NCI-H2227 (cell line): Measurements from ENCODE around the gene ZBTB7B.
A peak's percentile ranks its signal among the peaks of the same experiment; 100 is the strongest.

ENCODE experiments used
- DNase-seq: peaks from one replicate; lab custom pipeline; 2025; ENCODE audit not compliant: unreplicated experiment; lab: John Stamatoyannopoulos, UW

The ZBTB7B gene

GRCh38 chr1:154988058-154988954, 14.3 kb upstream of the ZBTB7B start:
- DNase-seq, result no peak

- DNase-seq, result no peak
Observed at GRCh38 chr1:154989195-154989860, 13.3 kb upstream of the ZBTB7B start.

- no peak for DNase-seq
Observed at GRCh38 chr1:154990276-154990675, 12.3 kb upstream of the ZBTB7B start.

- DNase-seq, result no peak
Observed at GRCh38 chr1:154992721-154993571, 9.7 kb upstream of the ZBTB7B start.

GRCh38 chr1:154993572-154994268, 8.9 kb upstream of the ZBTB7B start, which contains the start of gene LENEP:
LENEP (plus strand) TSS chr1:154993586; CDS start chr1:154993608, 22 bp downstream.
- DNase-seq, result no peak

- no peak for DNase-seq
Observed at GRCh38 chr1:154994269-154994587, 8.4 kb upstream of the ZBTB7B start.

GRCh38 chr1:154994591-154994990, 8.0 kb upstream of the ZBTB7B start:
- DNase-seq, result no peak

- peak; percentile 78 for DNase-seq
Observed at GRCh38 chr1:154995301-154995983, 7.2 kb upstream of the ZBTB7B start.

- no peak for DNase-seq
Observed at GRCh38 chr1:154996966-154997701, 5.5 kb upstream of the ZBTB7B start.

- DNase-seq, result no peak
Observed at GRCh38 chr1:154998201-154998780, 4.3 kb upstream of the ZBTB7B start.

GRCh38 chr1:154998818-154999570, 3.6 kb upstream of the ZBTB7B start:
- peak; percentile 71 for DNase-seq

GRCh38 chr1:154999571-155000410, 2.8 kb upstream of the ZBTB7B start:
- peak; percentile 54 for DNase-seq

- no peak for DNase-seq
Observed at GRCh38 chr1:155000411-155000725, 2.2 kb upstream of the ZBTB7B start.

- DNase-seq, result peak; percentile 94
Observed at GRCh38 chr1:155000726-155001424, 1.7 kb upstream of the ZBTB7B start.

- DNase-seq, result no peak
Observed at GRCh38 chr1:155001425-155001674, 1.3 kb upstream of the ZBTB7B start.

GRCh38 chr1:155001675-155002463, 733 bp upstream of the ZBTB7B start:
- peak; percentile 99 for DNase-seq
